Stomach (tissue), 9 donors: ENCODE data around the gene FNDC3B. TPM values are rescaled to one million over a fixed set of nuclear protein-coding genes. Genes with fewer than 3 reads are reported as not detected.

Experiments used
- DNase-seq, 2 donors: peaks; one replicate each; pipeline versions ENCODE4 v3.0.0 to v3.0.0-alpha.2; 2013 to 2019
- H3K27ac ChIP-seq, 5 donors: fragments of 200-600 bp in 4 of 5; sonication (generic) in 4 of 5; one replicate each; pipeline ENCODE4 v1.5.1; 2013 to 2019; ENCODE audit warnings: mild to moderate bottlenecking in 1 of 5, moderate library complexity in 1 of 5
- H3K27me3 ChIP-seq, 3 donors: fragments of 200-600 bp; sonication (generic); one replicate each; pipeline ENCODE4 v1.5.1; 2017 to 2019; ENCODE audit warnings: mixed run types in 1 of 3
- H3K36me3 ChIP-seq, 4 donors: fragments of 200-600 bp; sonication (generic); 1 replicate in 3 of 4; 2 replicates in 1 of 4; pipeline ENCODE4 v1.5.1; 2016 to 2019
- H3K4me1 ChIP-seq, 4 donors: fragments of 200-600 bp; sonication (generic); one replicate each; pipeline ENCODE4 v1.5.1; 2016 to 2019
- H3K4me3 ChIP-seq, 4 donors: fragments of 200-600 bp; sonication (generic) in 3 of 4; one replicate each; pipeline ENCODE4 v1.5.1; 2016 to 2019; ENCODE audit warnings: mild to moderate bottlenecking in 1 of 4
- H3K9me3 ChIP-seq, 4 donors: fragments of 200-600 bp; sonication (generic); one replicate each; pipeline ENCODE4 v1.5.1; 2016 to 2019
- CTCF ChIP-seq, 7 experiments: fragments of 450-650 bp in 4 of 7; fragments of 200-600 bp in 3 of 7; sonication (generic) in 3 of 7; IDR thresholded peaks; one replicate each; pipeline ENCODE4 v1.5.1; 2016 to 2019; ENCODE audit warnings: antibody characterized with exemption in 7 of 7, control low read depth in 2 of 7, mild to moderate bottlenecking in 1 of 7
- EP300 ChIP-seq: sonication (generic); formaldehyde crosslinking; IDR thresholded peaks from one replicate; pipeline ENCODE4 v1.6.1; 2017; ENCODE audit warnings: antibody characterized with exemption
- POLR2A ChIP-seq, 4 donors: fragments of 450-650 bp; IDR thresholded peaks; one replicate each; pipeline ENCODE4 v1.6.1; 2016; ENCODE audit warnings: antibody characterized with exemption in 4 of 4, control low read depth in 2 of 4, mild to moderate bottlenecking in 1 of 4, moderate library complexity in 1 of 4
- POLR2AphosphoS5 ChIP-seq, 3 donors: sonication (generic); formaldehyde crosslinking; IDR thresholded peaks; one replicate each; pipeline ENCODE4 v1.6.1; 2016; ENCODE audit warnings: antibody characterized with exemption in 3 of 3
- WGBS, 5 donors: extraction: QIAGEN DNeasy Blood & Tissue Kit in 3 of 5; methylation state at CpG; one replicate each; pipeline versions ENCODE4 v1.1.5 to v1.1.7; 2013 to 2018; 5-methylcytosine and 5-hydroxymethylcytosine counted together
- intact Hi-C: fragments of 100-400 bp; cut with DNase I; formaldehyde crosslinking; loops from one replicate; pipeline ENCODE4 v1.15.1; 2023; ENCODE audit warnings: low total_unique reads
- polyA plus RNA-seq, 3 donors: library from polyadenylated mRNA; stranded (reverse); fragments of 200-250 nt; gene quantifications; one replicate each; pipeline ENCODE4 v1.2.3, GENCODE V29; 2013
- total RNA-seq, 5 donors: library from RNA; depleted of rRNA; stranded (reverse); fragments of >200 nt; gene quantifications; one replicate each; pipeline versions ENCODE4 v1.1.0 to v1.2.3, GENCODE V29; 2014 to 2016
- donor health status: healthy with polysubstance abuse.
- donor health status: Bipolar disorder and iron deficiency.
- donor health status: healthy.

FNDC3B gene
- total and polyA plus RNA-seq, 8 donors, result 6.0 to 229 (median 53.7) TPM

GRCh38 chr3:172150913-172151650, 111.7 kb downstream of the FNDC3B start:
- no peak for DNase-seq
- Histone ChIP-seq H3K36me3 (no peaks in the 10 kb centered on the region), H3K4me1 (peaks cover 44 to 88% (median 57%) of the 10 kb centered on the region in 4 donors), H3K4me3 (no peak overlapping the region), H3K27ac (peak overlapping the region in 4 of 5 donors; percentile 87 to 96 (median 90)), H3K9me3 (no peaks in the 10 kb centered on the region), H3K27me3 (no peaks in the 10 kb centered on the region)
- 35 to 62% (median 53%) methylated on average over 5 of the region's 5 CpGs for WGBS, 5 donors
- no peak for TF ChIP-seq EP300
- TF ChIP-seq CTCF (IDR thresholded peaks at IDR 0.05), result no peak
- no peak for TF ChIP-seq POLR2AphosphoS5 (IDR thresholded peaks at IDR 0.05)
- TF ChIP-seq POLR2A (IDR thresholded peaks at IDR 0.05), result no peak
- intact Hi-C loops, result no loop called here

- Histone ChIP-seq H3K27ac (peak overlapping the region; percentile 87 to 96 (median 89)), H3K4me3 (no peak overlapping the region), H3K27me3 (no peaks in the 10 kb centered on the region), H3K4me1 (peaks cover 52 to 88% (median 62%) of the 10 kb centered on the region in 4 donors), H3K36me3 (no peaks in the 10 kb centered on the region), H3K9me3 (no peaks in the 10 kb centered on the region)
- no peak for DNase-seq
- TF ChIP-seq POLR2AphosphoS5 (IDR thresholded peaks at IDR 0.05) (no peak), CTCF (IDR thresholded peaks at IDR 0.05) (no peak), EP300 (no peak), POLR2A (IDR thresholded peaks at IDR 0.05) (no peak)
- intact Hi-C loops, result no loop called here
- WGBS, 5 donors, result 71 to 85% (median 79%) methylated on average over 14 of the region's 14 CpGs
Measured at GRCh38 chr3:172151651-172152649, 112.6 kb downstream of the FNDC3B start.

- 13 to 30% (median 17%) methylated on average over 7 of the region's 7 CpGs for WGBS, 5 donors
- no peaks in the 10 kb centered on the region for H3K27me3 ChIP-seq
- no peaks in the 10 kb centered on the region for H3K36me3 ChIP-seq
- DNase-seq, result peak in 1 of 2 donors; percentile 55
- peak overlapping the region; percentile 87 to 96 (median 89) for H3K27ac ChIP-seq
- H3K4me3 ChIP-seq, result no peak overlapping the region
- no peaks in the 10 kb centered on the region for H3K9me3 ChIP-seq
- no peak for TF ChIP-seq CTCF (IDR thresholded peaks at IDR 0.05)
- no peak for TF ChIP-seq POLR2A (IDR thresholded peaks at IDR 0.05)
- TF ChIP-seq EP300, result no peak
- no peak for TF ChIP-seq POLR2AphosphoS5 (IDR thresholded peaks at IDR 0.05)
- intact Hi-C loops, result no loop called here
- H3K4me1 ChIP-seq, result peaks cover 52 to 90% (median 67%) of the 10 kb centered on the region in 4 donors
Measured at GRCh38 chr3:172152874-172153273, 113.5 kb downstream of the FNDC3B start.

GRCh38 chr3:172153335-172153861, 114.0 kb downstream of the FNDC3B start:
- TF ChIP-seq POLR2AphosphoS5 (IDR thresholded peaks at IDR 0.05), result peak; percentile 94 to 98 (median 97)
- no peak for TF ChIP-seq EP300
- no peak for TF ChIP-seq POLR2A (IDR thresholded peaks at IDR 0.05)
- DNase-seq, result peak; percentile 92 to 96
- Histone ChIP-seq H3K27ac (peak overlapping the region; percentile 87 to 96 (median 89)), H3K36me3 (no peaks in the 10 kb centered on the region), H3K27me3 (no peaks in the 10 kb centered on the region), H3K4me3 (no peak overlapping the region), H3K4me1 (peaks cover 52 to 86% (median 66%) of the 10 kb centered on the region in 4 donors), H3K9me3 (no peaks in the 10 kb centered on the region)
- 12 to 20% (median 16%) methylated on average over 8 of the region's 8 CpGs for WGBS, 5 donors
- intact Hi-C loops, result no loop called here
